HepG2 (cell line): ENCODE measurements around the gene ARSB.

ENCODE experiments used
- GABPA ChIP-seq, 2 experiments: IDR thresholded peaks; 2 replicates each; pipeline ENCODE4 v1.6.1; 2011 to 2016; ENCODE audit warnings: low read depth in 2 of 2, low read length in 1 of 2, missing biosample characterization in 1 of 2, missing genetic modification characterization in 1 of 2
- HDAC2 ChIP-seq: sonication (generic); formaldehyde crosslinking; IDR thresholded peaks from 2 replicates; pipeline ENCODE4 v1.4.0; 2020; ENCODE audit warnings: missing genetic modification reagents
- HNRNPL ChIP-seq: fragments of 200-400 bp; formaldehyde crosslinking; IDR thresholded peaks from 2 replicates; pipeline ENCODE4 v1.6.1; 2017; ENCODE audit warnings: mild to moderate bottlenecking, low read depth, low read length
- NR2F2 ChIP-seq: IDR thresholded peaks from 2 replicates; pipeline ENCODE4 v1.6.1; 2012; ENCODE audit warnings: low read depth, inconsistent platforms, borderline replicate concordance
- SMARCC2 ChIP-seq: fragments of 450-650 bp; IDR thresholded peaks from 2 replicates; pipeline ENCODE4 v1.6.1; 2017; ENCODE audit warnings: antibody characterized with exemption, mild to moderate bottlenecking
- TCF7L2 ChIP-seq: IDR thresholded peaks from 2 replicates; pipeline ENCODE4 v1.6.1; 2011; ENCODE audit warnings: mild to moderate bottlenecking, low read depth, low read length, moderate library complexity
- YY1 ChIP-seq: IDR thresholded peaks from 2 replicates; pipeline ENCODE4 v1.6.1; 2011; ENCODE audit warnings: low read length, low read depth, moderate library complexity, mild to moderate bottlenecking; ENCODE audit not compliant: insufficient read depth, insufficient replicate concordance
- TF ChIP-seq, protein P1 (sequence below), 2 experiments: sonication (generic) in 1 of 2; formaldehyde crosslinking in 1 of 2; IDR thresholded peaks; 2 replicates each; pipeline versions ENCODE4 v1.4.0 to v1.6.1; 2018 to 2020; ENCODE audit warnings: missing genetic modification reagents in 2 of 2, borderline replicate concordance in 1 of 2, low read depth in 1 of 2, mild to moderate bottlenecking in 1 of 2, missing biosample characterization in 1 of 2
- TF ChIP-seq, protein P2 (sequence below): fragments of 450-650 bp; IDR thresholded peaks from 2 replicates; pipeline ENCODE4 v1.6.1; 2017

DNA sequence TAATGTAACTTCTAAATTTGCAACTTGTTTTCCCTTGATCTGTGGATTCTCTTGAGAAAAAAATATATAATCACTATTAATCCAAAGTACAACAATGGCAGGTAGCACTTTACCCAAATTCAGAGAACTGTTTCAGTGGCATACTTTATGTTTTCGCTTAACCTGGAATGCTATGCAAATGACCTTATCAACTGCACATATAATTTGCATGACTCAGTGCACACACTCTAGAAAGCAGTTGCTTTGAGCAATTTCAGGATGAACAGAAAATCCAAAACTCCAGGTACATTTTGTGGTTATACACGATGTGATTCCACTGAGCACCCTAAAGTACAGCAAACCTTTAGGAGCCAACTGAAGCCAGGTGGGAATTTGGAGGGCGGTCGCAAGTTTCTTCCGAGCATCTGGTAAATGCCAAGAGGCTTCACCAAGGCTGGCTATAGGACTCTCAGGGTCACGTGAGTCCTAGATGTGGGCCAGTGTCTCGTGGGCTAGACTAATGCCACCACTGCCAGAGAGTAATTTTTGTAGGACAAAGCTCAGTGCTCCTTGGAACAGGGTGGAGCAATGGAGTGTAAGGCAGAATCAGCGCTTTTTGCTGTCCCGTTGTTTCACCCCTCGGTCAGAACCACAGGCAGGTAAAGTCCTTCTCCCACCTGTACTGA, 47.1 kb upstream of the ARSB start:
- TF ChIP-seq GABPA (IDR thresholded peaks at IDR 0.05; ENCODE audit: low read depth, low read length) (no peak), GABPA (CRISPR knock-in tag; IDR thresholded peaks at IDR 0.05; ENCODE audit: low read depth) (no peak), NR2F2 (no peak), SMARCC2 (no peak), YY1 (no peak), HNRNPL (no peak), TCF7L2 (no peak), HDAC2 (CRISPR knock-in tag) (no peak)
- TF ChIP-seq, protein P1, sequence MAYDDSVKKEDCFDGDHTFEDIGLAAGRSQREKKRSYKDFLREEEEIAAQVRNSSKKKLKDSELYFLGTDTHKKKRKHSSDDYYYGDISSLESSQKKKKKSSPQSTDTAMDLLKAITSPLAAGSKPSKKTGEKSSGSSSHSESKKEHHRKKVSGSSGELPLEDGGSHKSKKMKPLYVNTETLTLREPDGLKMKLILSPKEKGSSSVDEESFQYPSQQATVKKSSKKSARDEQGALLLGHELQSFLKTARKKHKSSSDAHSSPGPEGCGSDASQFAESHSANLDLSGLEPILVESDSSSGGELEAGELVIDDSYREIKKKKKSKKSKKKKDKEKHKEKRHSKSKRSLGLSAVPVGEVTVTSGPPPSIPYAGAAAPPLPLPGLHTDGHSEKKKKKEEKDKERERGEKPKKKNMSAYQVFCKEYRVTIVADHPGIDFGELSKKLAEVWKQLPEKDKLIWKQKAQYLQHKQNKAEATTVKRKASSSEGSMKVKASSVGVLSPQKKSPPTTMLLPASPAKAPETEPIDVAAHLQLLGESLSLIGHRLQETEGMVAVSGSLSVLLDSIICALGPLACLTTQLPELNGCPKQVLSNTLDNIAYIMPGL (CRISPR knock-in tag; IDR thresholded peaks at IDR 0.05; ENCODE audit: borderline replicate concordance in 1 of 2, low read depth in 1 of 2): no peak
- TF ChIP-seq, protein P2, sequence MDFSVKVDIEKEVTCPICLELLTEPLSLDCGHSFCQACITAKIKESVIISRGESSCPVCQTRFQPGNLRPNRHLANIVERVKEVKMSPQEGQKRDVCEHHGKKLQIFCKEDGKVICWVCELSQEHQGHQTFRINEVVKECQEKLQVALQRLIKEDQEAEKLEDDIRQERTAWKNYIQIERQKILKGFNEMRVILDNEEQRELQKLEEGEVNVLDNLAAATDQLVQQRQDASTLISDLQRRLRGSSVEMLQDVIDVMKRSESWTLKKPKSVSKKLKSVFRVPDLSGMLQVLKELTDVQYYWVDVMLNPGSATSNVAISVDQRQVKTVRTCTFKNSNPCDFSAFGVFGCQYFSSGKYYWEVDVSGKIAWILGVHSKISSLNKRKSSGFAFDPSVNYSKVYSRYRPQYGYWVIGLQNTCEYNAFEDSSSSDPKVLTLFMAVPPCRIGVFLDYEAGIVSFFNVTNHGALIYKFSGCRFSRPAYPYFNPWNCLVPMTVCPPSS: no peak
